K562 (cell line): ENCODE measurements around the gene SPTAN1. TPM values are rescaled to one million over a fixed set of nuclear protein-coding genes. Genes with fewer than 3 reads are reported as not detected.

Experiments
- ATAC-seq: fragments of 200-7000 bp; cut with Tn5 transposase; 3 replicates; pipeline ENCODE4 v1.9.1; 2020; ENCODE audit warnings: moderate library complexity
- BruUV-seq: library from RNA; stranded (reverse); fragments of 400-500 nt; replicated peaks from 2 replicates; lab custom pipeline; 2021; lab: Mats Ljungman, UMichigan
- CTCF ChIA-PET: fragments of 300-600 bp; formaldehyde crosslinking; extraction: SDS; loops from one replicate; lab custom pipeline; 2021; ENCODE audit warnings: low intra/inter-chr PET ratio; lab: Yijun Ruan, JAX
- POLR2A ChIA-PET: fragments of 300-600, 350-650 bp; sonication (Branson Sonifier 250); formaldehyde crosslinking; extraction: SDS; loops from one replicate; lab custom pipeline; 2021; ENCODE audit warnings: antibody characterized with exemption, inconsistent platforms; lab: Yijun Ruan, JAX
- DNase-seq, 4 experiments: peaks; one replicate each; pipeline versions ENCODE4 v3.0.0 to v3.0.0-alpha.2; 2011 to 2018; ENCODE audit warnings: low spot score in 3 of 4, mixed read lengths in 3 of 4; ENCODE audit errors: extremely low read depth in 1 of 4
- FAIRE-seq: peaks from 2 replicates; lab custom pipeline; 2011; peaks lifted over from hg19 to GRCh38; lab: Jason Lieb, UNC
- H2AFZ ChIP-seq: 2 replicates; pipeline ENCODE4 v1.6.0; 2011; ENCODE audit warnings: low read depth, low read length, control low read depth, inconsistent platforms
- H3K27ac ChIP-seq: fragments of 200-600 bp; 3 replicates; pipeline ENCODE4 v1.8.0; 2011; ENCODE audit warnings: low read depth, mild to moderate bottlenecking, control low read depth, inconsistent platforms, low read length, moderate library complexity, mixed read lengths; ENCODE audit errors: extremely low read depth
- H3K27me3 ChIP-seq, 2 experiments: fragments of 300-600 bp in 1 of 2; 2 replicates in 1 of 2; 3 replicates in 1 of 2; pipeline versions ENCODE4 v1.6.0 to v1.8.0; 2011; ENCODE audit warnings: inconsistent platforms in 2 of 2, low read length in 2 of 2, mild to moderate bottlenecking in 1 of 2, mixed read lengths in 1 of 2, moderate library complexity in 1 of 2; ENCODE audit not compliant: control insufficient read depth in 2 of 2, insufficient read depth in 2 of 2
- H3K36me3 ChIP-seq: fragments of 300-600 bp; 3 replicates; pipeline ENCODE4 v1.8.0; 2011; ENCODE audit warnings: mild to moderate bottlenecking, low read length, inconsistent platforms; ENCODE audit not compliant: control insufficient read depth, insufficient read depth
- H3K4me1 ChIP-seq, 2 experiments: fragments of 200-600 bp in 1 of 2; replicated peaks in 1 of 2; 2 replicates in 1 of 2; 3 replicates in 1 of 2; pipeline versions ENCODE4 v1.5.1 to v1.8.0; 2011; ENCODE audit warnings: inconsistent platforms in 2 of 2, low read length in 2 of 2, mild to moderate bottlenecking in 1 of 2, mixed read lengths in 1 of 2, moderate library complexity in 1 of 2; ENCODE audit not compliant: control insufficient read depth in 2 of 2, insufficient read depth in 2 of 2
- H3K4me2 ChIP-seq: 2 replicates; pipeline ENCODE4 v1.6.1; 2011; ENCODE audit warnings: low read length, control low read depth, inconsistent platforms, mixed read lengths; ENCODE audit not compliant: insufficient read depth
- H3K4me3 ChIP-seq: fragments of 200-600 bp; sonication (generic), shearing (Covaris generic); 2 replicates; pipeline ENCODE4 v1.5.1; 2016; ENCODE audit warnings: control low read depth, inconsistent platforms
- H3K79me2 ChIP-seq: fragments of 200-600 bp; 3 replicates; pipeline ENCODE4 v1.8.0; 2011; ENCODE audit warnings: low read length, inconsistent platforms; ENCODE audit not compliant: control insufficient read depth, insufficient read depth
- H3K9ac ChIP-seq, 2 experiments: 2 replicates each; pipeline versions ENCODE4 v1.6.0 to v1.6.1; 2011; ENCODE audit warnings: low read depth in 2 of 2, low read length in 2 of 2, control low read depth in 1 of 2, inconsistent platforms in 1 of 2, mild to moderate bottlenecking in 1 of 2, mixed read lengths in 1 of 2; ENCODE audit not compliant: insufficient read depth in 1 of 2
- H3K9me1 ChIP-seq: one replicate; pipeline ENCODE4 v1.6.0; 2011; ENCODE audit warnings: inconsistent platforms, mild to moderate bottlenecking, low read length, moderate library complexity; ENCODE audit not compliant: control insufficient read depth, insufficient read depth
- H3K9me3 ChIP-seq: replicated peaks from 2 replicates; pipeline ENCODE4 v1.5.1; 2011; ENCODE audit warnings: low read depth, low read length, inconsistent platforms; ENCODE audit not compliant: control insufficient read depth, insufficient read depth
- H4K20me1 ChIP-seq: replicated peaks from 2 replicates; pipeline ENCODE4 v1.6.1; 2011; ENCODE audit warnings: low read length, inconsistent platforms, mixed read lengths; ENCODE audit not compliant: control insufficient read depth, insufficient read depth
- ARID4B ChIP-seq: sonication (generic); formaldehyde crosslinking; IDR thresholded peaks from 2 replicates; pipeline ENCODE4 v1.8.0; 2022; ENCODE audit warnings: mild to moderate bottlenecking, missing genetic modification reagents
- ATF4 ChIP-seq: fragments of 450-650 bp; formaldehyde crosslinking; IDR thresholded peaks from 2 replicates; pipeline ENCODE4 v1.4.0; 2022; ENCODE audit warnings: mild to moderate bottlenecking, moderate library complexity
- EHMT2 ChIP-seq: fragments of 450-650 bp; IDR thresholded peaks from 2 replicates; pipeline ENCODE4 v1.6.1; 2018; ENCODE audit warnings: antibody characterized with exemption
- HEY1 ChIP-seq: fragments of 250-450 bp; sonication (Bioruptor Pico); IDR thresholded peaks from 2 replicates; pipeline ENCODE4 v1.5.0; 2020; ENCODE audit warnings: mild to moderate bottlenecking, moderate library complexity, borderline replicate concordance
- KHSRP ChIP-seq: fragments of 450-650 bp; IDR thresholded peaks from 2 replicates; pipeline ENCODE4 v1.6.1; 2017
- PHB2 ChIP-seq: fragments of 450-650 bp; IDR thresholded peaks from 2 replicates; pipeline ENCODE4 v1.6.1; 2017; ENCODE audit warnings: low read depth
- RAD51 ChIP-seq: fragments of 450-650 bp; IDR thresholded peaks from 2 replicates; pipeline ENCODE4 v1.7.1; 2016; ENCODE audit warnings: low read depth, mild to moderate bottlenecking, borderline replicate concordance
- ZNF184 ChIP-seq: sonication (generic); formaldehyde crosslinking; IDR thresholded peaks from 2 replicates; pipeline ENCODE4 v1.5.0; 2020; ENCODE audit warnings: missing genetic modification reagents
- ZNF589 ChIP-seq: fragments of 200-800 bp; sonication (Bioruptor generic); IDR thresholded peaks from 2 replicates; pipeline ENCODE4 v1.6.1; 2016; ENCODE audit warnings: low read depth, missing genetic modification characterization, missing compliant biosample characterization
- ZZZ3 ChIP-seq: fragments of 450-650 bp; IDR thresholded peaks from 2 replicates; pipeline ENCODE4 v1.6.1; 2016; ENCODE audit warnings: antibody characterized with exemption, mild to moderate bottlenecking, moderate library complexity
- WGBS: fragments of 100-300 bp; shearing (Covaris generic); methylation state at CpG from one replicate; pipeline ENCODE4 v1.1.6; 2016; ENCODE audit warnings: low coverage, mixed read lengths; ENCODE audit not compliant: insufficient coverage; ENCODE audit errors: missing lambda C conversion rate; 5-methylcytosine and 5-hydroxymethylcytosine counted together
- in situ Hi-C: fragments of 300-500 bp; cut with MboI; formaldehyde crosslinking; loops from 4 replicates; pipeline ENCODE4 v1.15.0; 2018; ENCODE audit warnings: inconsistent platforms, mixed read lengths
- intact Hi-C: fragments of 100-400 bp; cut with micrococcal nuclease; formaldehyde crosslinking; loops from 2 replicates; pipeline ENCODE4 v1.14.2; 2022
- polyA plus RNA-seq, 8 experiments: library from polyadenylated mRNA; depleted of rRNA in 4 of 8; stranded (reverse) in 5 of 8; unstranded in 3 of 8; fragments of >200 nt; fragmentation: Nextera tagmentation in 2 of 8; fragmentation: Illumina TruSeq in 1 of 8; extraction: Ambion mirVana in 2 of 8; extraction: Trizol in 1 of 8; gene quantifications; 2 replicates each; pipeline versions ENCODE4 v1.2.1 to v1.2.3, GENCODE V29; 2011 to 2014; ENCODE audit warnings: inconsistent platforms in 1 of 8, missing spikeins in 1 of 8
- total RNA-seq, 7 experiments: library from RNA; depleted of rRNA in 6 of 7; stranded (reverse); fragments of >200 nt in 6 of 7; fragmentation: Illumina TruSeq in 2 of 7; extraction: Trizol in 2 of 7; gene quantifications; 2 replicates each; pipeline versions ENCODE4 v1.2.1 to v1.2.3, GENCODE V29; 2011 to 2021; ENCODE audit warnings: low replicate concordance in 1 of 7
- TF ChIP-seq, protein P1 (sequence below): fragments of 450-650 bp; IDR thresholded peaks from 2 replicates; pipeline ENCODE4 v1.6.1; 2016

Gene SPTAN1
- total and polyA plus RNA-seq, 9 of the 15 experiments (the other 6 are each of a cell fraction or from before 2014, with no cell fraction given) = 1.5 to 13.5 (median 6.8) TPM

GRCh38 chr9:128529191-128529590, 23.2 kb upstream of the SPTAN1 start:
- ChIA-PET POLR2A (interaction anchor here (0.7 to 1.2 kb wide), 2 partner anchors 23 to 24 kb away, joined by 4 to 5 read pairs; partner anchors contain the start of gene SPTAN1), CTCF (no interaction called here)
- no peaks in the 10 kb centered on the region for H3K4me1 ChIP-seq
- H2AFZ ChIP-seq = no peak overlapping the region
- H3K36me3 ChIP-seq = peaks cover 65% of the 10 kb centered on the region
- no peaks in the 10 kb centered on the region for H4K20me1 ChIP-seq
- no peaks in the 10 kb centered on the region for H3K9me3 ChIP-seq
- no peaks in the 10 kb centered on the region for H3K9me1 ChIP-seq
- intact Hi-C loops = no loop called here
- H3K79me2 ChIP-seq = no peaks in the 10 kb centered on the region
- ATAC-seq (no peak), FAIRE-seq (no peak), DNase-seq (no peak)
- BruUV-seq = no TSS peak
- in situ Hi-C loops = no loop called here
- H3K9ac ChIP-seq = no peak overlapping the region; a peak in 1 of 4 replicates
- no peak overlapping the region for H3K4me3 ChIP-seq
- no peak overlapping the region for H3K4me2 ChIP-seq
- TF ChIP-seq ZZZ3 (no peak), ZNF589 (CRISPR knock-in tag) (no peak), ZNF184 (CRISPR knock-in tag) (no peak), EHMT2 (no peak), HEY1 (no peak), RAD51 (no peak), PHB2 (no peak)
- TF ChIP-seq, all 486 proteins: peak for 0
- whole genome bisulfite sequencing = 62% methylated on average over 4 of the region's 4 CpGs
- no peaks in the 10 kb centered on the region for H3K27me3 ChIP-seq
- no peak overlapping the region for H3K27ac ChIP-seq

DNA sequence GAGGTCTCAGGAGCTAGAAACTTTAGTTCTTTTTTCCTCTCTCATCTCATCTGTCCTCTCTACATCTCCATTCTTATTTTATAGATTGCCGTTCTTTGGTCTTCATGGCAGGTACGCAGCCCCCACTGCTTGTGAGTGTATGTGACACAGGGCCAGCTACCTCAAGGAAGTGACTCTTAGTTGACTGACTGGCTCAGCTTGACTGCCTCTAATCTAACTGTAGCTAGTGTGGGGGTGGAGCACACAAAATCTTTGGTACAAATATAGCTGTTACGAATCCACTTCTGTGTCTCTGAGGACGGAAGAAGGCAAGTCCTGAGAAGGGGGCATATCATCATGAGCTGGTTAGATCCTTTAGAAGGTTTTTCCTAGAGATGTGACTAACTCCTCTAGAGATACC, 19.8 kb upstream of the SPTAN1 start:
- no TSS peak for BruUV-seq
- DNase-seq = peak in 2 of 4 experiments; percentile 20 to 35
- Histone ChIP-seq H3K4me1 (no peaks in the 10 kb centered on the region), H3K4me2 (no peak overlapping the region), H3K27ac (0 out of 3 replicates have a peak overlapping the region, but pooled peaks have one; percentile 12), H3K36me3 (peaks cover 55% of the 10 kb centered on the region; the same call in 2 of the 3 replicates), H4K20me1 (no peaks in the 10 kb centered on the region), H2AFZ (no peak overlapping the region), H3K9me1 (no peaks in the 10 kb centered on the region), H3K9ac (no peak overlapping the region), H3K4me3 (no peak overlapping the region), H3K27me3 (no peaks in the 10 kb centered on the region), H3K79me2 (no peaks in the 10 kb centered on the region), H3K9me3 (no peaks in the 10 kb centered on the region)
- CTCF ChIA-PET = no interaction called here
- POLR2A ChIA-PET = interaction anchor here (0.6 to 1.1 kb wide), 2 partner anchors 17 to 18 kb away, joined by 3 to 4 read pairs; no protein-coding TSS in a partner anchor
- in situ Hi-C loops = no loop called here
- peak; percentile 74 for FAIRE-seq
- peak; percentile 51; the same call in 1 of the 3 replicates for ATAC-seq
- intact Hi-C loops = no loop called here
- WGBS = 67% methylated on average over 4 of the region's 4 CpGs
- TF ChIP-seq, protein P1, sequence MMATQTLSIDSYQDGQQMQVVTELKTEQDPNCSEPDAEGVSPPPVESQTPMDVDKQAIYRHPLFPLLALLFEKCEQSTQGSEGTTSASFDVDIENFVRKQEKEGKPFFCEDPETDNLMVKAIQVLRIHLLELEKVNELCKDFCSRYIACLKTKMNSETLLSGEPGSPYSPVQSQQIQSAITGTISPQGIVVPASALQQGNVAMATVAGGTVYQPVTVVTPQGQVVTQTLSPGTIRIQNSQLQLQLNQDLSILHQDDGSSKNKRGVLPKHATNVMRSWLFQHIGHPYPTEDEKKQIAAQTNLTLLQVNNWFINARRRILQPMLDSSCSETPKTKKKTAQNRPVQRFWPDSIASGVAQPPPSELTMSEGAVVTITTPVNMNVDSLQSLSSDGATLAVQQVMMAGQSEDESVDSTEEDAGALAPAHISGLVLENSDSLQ = peak; percentile 43; the same call in 1 of the 2 replicates
- TF ChIP-seq ARID4B (CRISPR knock-in tag) (no peak), ATF4 (no peak), KHSRP (no peak)
